Measurements from ENCODE around the gene CLOCK. TPM values are rescaled to one million over a fixed set of nuclear protein-coding genes. Genes with fewer than 3 reads are reported as not detected.
"Not testable (repeated sequence)": the region's sequence is repeated elsewhere in the genome, so short reads cannot be mapped to it uniquely, and the experiment has no call there.

The CLOCK gene
- 18.8 and 21.7 TPM in 2 replicates for total RNA-seq (2014; rRNA removed; shearing (Covaris generic))
- 12.5 and 15.7 TPM in 2 replicates for polyA plus RNA-seq (2014; cell fraction: nucleus; rRNA removed)

- DNase-seq (ENCODE audit: extremely low read depth, low read depth), result peak; percentile 80
These were observed at the start of gene CLOCK for GRCh38 chr4:55546756-55547465. CLOCK (minus strand) TSS chr4:55546909; CDS start chr4:55482785, 64,124 bp downstream.

- DNase-seq (ENCODE audit: extremely low read depth, low read depth), result no peak
These were observed 45.3 kb upstream of the CLOCK start, which contains the start of gene PDCL2 for GRCh38 chr4:55592014-55592413. PDCL2 (minus strand) TSS chr4:55592245; CDS start chr4:55592109, 136 bp downstream.

- DNase-seq (ENCODE audit: extremely low read depth, low read depth), result no peak
These were observed 41.5 kb upstream of the CLOCK start for GRCh38 chr4:55588160-55588559.

GRCh38 chr4:55582773-55583172 is 36.1 kb upstream of the CLOCK start:
- not testable (repeated sequence) for DNase-seq (ENCODE audit: extremely low read depth, low read depth)

GRCh38 chr4:55578341-55579010 is 31.8 kb upstream of the CLOCK start:
- no peak for DNase-seq (ENCODE audit: extremely low read depth, low read depth)

GRCh38 chr4:55575513-55575912 is 28.8 kb upstream of the CLOCK start:
- DNase-seq (ENCODE audit: extremely low read depth, low read depth), result no peak

- no peak for DNase-seq (ENCODE audit: extremely low read depth, low read depth)
These were observed 27.5 kb upstream of the CLOCK start for GRCh38 chr4:55574252-55574651.

- no peak for DNase-seq (ENCODE audit: extremely low read depth, low read depth)
These were observed 25.1 kb upstream of the CLOCK start for GRCh38 chr4:55571806-55572205.

- DNase-seq (ENCODE audit: extremely low read depth, low read depth), result no peak
These were observed 22.3 kb upstream of the CLOCK start for GRCh38 chr4:55568905-55569504.

- no peak for DNase-seq (ENCODE audit: extremely low read depth, low read depth)
These were observed 15.2 kb upstream of the CLOCK start for GRCh38 chr4:55561889-55562288.

GRCh38 chr4:55560096-55560495 is 13.4 kb upstream of the CLOCK start:
- no peak for DNase-seq (ENCODE audit: extremely low read depth, low read depth)

GRCh38 chr4:55554453-55555030 is 7.8 kb upstream of the CLOCK start:
- DNase-seq (ENCODE audit: extremely low read depth, low read depth), result no peak

GRCh38 chr4:55553441-55554201 is 6.9 kb upstream of the CLOCK start:
- peak; percentile 16 for DNase-seq (ENCODE audit: extremely low read depth, low read depth)

- not testable (repeated sequence) for DNase-seq (ENCODE audit: extremely low read depth, low read depth)
These were observed 5.3 kb upstream of the CLOCK start for GRCh38 chr4:55551964-55552363.

GRCh38 chr4:55549888-55550287 is 3.2 kb upstream of the CLOCK start:
- DNase-seq (ENCODE audit: extremely low read depth, low read depth), result no peak

- DNase-seq (ENCODE audit: extremely low read depth, low read depth), result no peak
These were observed 1.2 kb upstream of the CLOCK start for GRCh38 chr4:55547918-55548317.

- no peak for DNase-seq (ENCODE audit: extremely low read depth, low read depth)
These were observed 709 bp upstream of the CLOCK start for GRCh38 chr4:55547466-55547770.

GRCh38 chr4:55546506-55546755 is 278 bp downstream of the CLOCK start:
- DNase-seq (ENCODE audit: extremely low read depth, low read depth), result no peak

- peak; percentile 30 for DNase-seq (ENCODE audit: extremely low read depth, low read depth)
These were observed 836 bp downstream of the CLOCK start for GRCh38 chr4:55545641-55546505.

GRCh38 chr4:55545151-55545550 is 1.6 kb downstream of the CLOCK start:
- DNase-seq (ENCODE audit: extremely low read depth, low read depth), result no peak

All from NCI-H460 (cell line).